Activated T-cell treated with anti-CD3 and anti-CD28 coated beads for 48 hours (primary cell): ENCODE data around the gene PSMB8.

Experiments used
- DNase-seq: peaks from one replicate; pipeline ENCODE4 v3.0.0-alpha.2; 2020; ENCODE audit warnings: low read depth

Gene PSMB8

GRCh38 chr6:32792901-32793435 lies 50.9 kb downstream of the PSMB8 start:
- DNase-seq: no peak
